SK-N-SH (cell line): ENCODE data around the gene NAP1L1. TPM values are rescaled to one million over a fixed set of nuclear protein-coding genes. Genes with fewer than 3 reads are reported as not detected.

Experiments
- CTCF ChIA-PET: fragments of 300-600, 350-600 bp; formaldehyde crosslinking; extraction: SDS; loops from one replicate; lab custom pipeline; 2021; lab: Yijun Ruan, JAX
- POLR2A ChIA-PET: fragments of 350-600 bp; sonication (Branson Sonifier 250); formaldehyde crosslinking; extraction: SDS; loops from one replicate; lab custom pipeline; 2020; ENCODE audit warnings: antibody characterized with exemption, inconsistent platforms; lab: Yijun Ruan, JAX
- DNase-seq: peaks from one replicate; pipeline ENCODE4 v3.0.0; 2012
- H2AFZ ChIP-seq: fragments of 200-600 bp; sonication (generic); 2 replicates; pipeline ENCODE4 v1.8.1; 2016; ENCODE audit warnings: antibody characterized with exemption, mild to moderate bottlenecking, low read depth
- H3F3A ChIP-seq: fragments of 200-600 bp; sonication (generic); replicated peaks from 2 replicates; pipeline ENCODE3; 2016; ENCODE audit warnings: antibody characterized with exemption, mild to moderate bottlenecking; ENCODE audit not compliant: insufficient read depth
- H3K27ac ChIP-seq, 2 experiments: fragments of 200-500 bp in 1 of 2; fragments of 200-600 bp in 1 of 2; sonication (Bioruptor generic) in 1 of 2; sonication (generic), shearing (Covaris generic) in 1 of 2; 2 replicates each; pipeline versions ENCODE4 v1.5.1 to v1.6.1; 2014 to 2016; ENCODE audit warnings: low read depth in 2 of 2, inconsistent platforms in 1 of 2, low read length in 1 of 2, mild to moderate bottlenecking in 1 of 2, mixed read lengths in 1 of 2
- H3K27me3 ChIP-seq: fragments of 200-600 bp; sonication (generic), shearing (Covaris generic); 2 replicates; pipeline ENCODE4 v1.6.1; 2016; ENCODE audit warnings: mixed run types; ENCODE audit not compliant: insufficient read depth
- H3K36me3 ChIP-seq, 2 experiments: fragments of 200-500 bp in 1 of 2; fragments of 200-600 bp in 1 of 2; sonication (Bioruptor generic) in 1 of 2; sonication (generic) in 1 of 2; replicated peaks in 1 of 2; 2 replicates each; pipeline versions ENCODE3 to v1.5.1; 2014 to 2016; ENCODE audit warnings: low read length in 1 of 2, mild to moderate bottlenecking in 1 of 2; ENCODE audit not compliant: insufficient read depth in 2 of 2, control insufficient read depth in 1 of 2
- H3K4me1 ChIP-seq, 2 experiments: fragments of 200-500 bp in 1 of 2; fragments of 200-600 bp in 1 of 2; sonication (Bioruptor generic) in 1 of 2; sonication (generic), shearing (Covaris generic) in 1 of 2; 2 replicates each; pipeline versions ENCODE4 v1.5.1 to v1.6.1; 2014 to 2016; ENCODE audit warnings: low read depth in 1 of 2, low read length in 1 of 2, mixed run types in 1 of 2; ENCODE audit not compliant: insufficient read depth in 2 of 2, control insufficient read depth in 1 of 2
- H3K4me2 ChIP-seq: fragments of 200-600 bp; sonication (generic), shearing (Covaris generic); 2 replicates; pipeline ENCODE4 v1.6.1; 2017; ENCODE audit warnings: mixed run types
- H3K4me3 ChIP-seq, 2 experiments: fragments of 200-500 bp in 1 of 2; fragments of 200-600 bp in 1 of 2; sonication (Bioruptor generic) in 1 of 2; sonication (generic), shearing (Covaris generic) in 1 of 2; 2 replicates each; pipeline versions ENCODE4 v1.5.1 to v1.8.1; 2014 to 2016; ENCODE audit warnings: low read depth in 2 of 2, inconsistent platforms in 1 of 2, low read length in 1 of 2, mild to moderate bottlenecking in 1 of 2, mixed read lengths in 1 of 2, moderate library complexity in 1 of 2
- H3K79me2 ChIP-seq: fragments of 200-600 bp; sonication (generic); 2 replicates; pipeline ENCODE4 v1.8.1; 2017; ENCODE audit warnings: mild to moderate bottlenecking; ENCODE audit not compliant: insufficient read depth
- H3K9ac ChIP-seq: fragments of 200-600 bp; sonication (generic); 2 replicates; pipeline ENCODE4 v1.6.1; 2017; ENCODE audit warnings: mixed run types
- H3K9me2 ChIP-seq: fragments of 200-600 bp; sonication (generic); 2 replicates; pipeline ENCODE4 v1.6.1; 2017; ENCODE audit warnings: mixed run types
- H3K9me3 ChIP-seq: fragments of 200-600 bp; sonication (generic); 2 replicates; pipeline ENCODE4 v1.6.1; 2017; ENCODE audit warnings: mixed run types, mild to moderate bottlenecking, moderate library complexity
- H4K20me1 ChIP-seq: fragments of 200-600 bp; sonication (generic); 2 replicates; pipeline ENCODE4 v1.6.1; 2017; ENCODE audit warnings: mild to moderate bottlenecking, mixed run types; ENCODE audit not compliant: insufficient read depth
- EP300 ChIP-seq, 2 experiments: IDR thresholded peaks; 2 replicates each; pipeline versions ENCODE4 v1.4.0 to v1.6.1; 2012; ENCODE audit warnings: borderline replicate concordance in 1 of 2, low read depth in 1 of 2, low read length in 1 of 2
- EZH2phosphoT487 ChIP-seq: fragments of 200-600 bp; sonication (generic); IDR thresholded peaks from 2 replicates; pipeline ENCODE4 v1.6.1; 2017; ENCODE audit warnings: low read depth, mixed run types, mild to moderate bottlenecking, antibody characterized with exemption, moderate library complexity, borderline replicate concordance
- FOSL2 ChIP-seq: IDR thresholded peaks from 2 replicates; pipeline ENCODE4 v1.4.0; 2012; ENCODE audit warnings: low read depth, mild to moderate bottlenecking, moderate library complexity, borderline replicate concordance
- FOXJ3 ChIP-seq: sonication (generic); formaldehyde crosslinking; IDR thresholded peaks from 2 replicates; pipeline ENCODE4 v1.5.1; 2020; ENCODE audit warnings: mild to moderate bottlenecking, missing genetic modification reagents
- FOXM1 ChIP-seq: IDR thresholded peaks from 2 replicates; pipeline ENCODE4 v1.4.0; 2012; ENCODE audit warnings: low read depth, mild to moderate bottlenecking
- POLR2AphosphoS5 ChIP-seq: IDR thresholded peaks from 2 replicates; pipeline ENCODE4 v1.6.1; 2012; ENCODE audit warnings: low read depth, low read length
- RAD21 ChIP-seq: IDR thresholded peaks from 2 replicates; pipeline ENCODE4 v1.6.1; 2012; ENCODE audit warnings: mild to moderate bottlenecking, low read length
- SIN3A ChIP-seq: IDR thresholded peaks from 2 replicates; pipeline ENCODE4 v1.6.1; 2012; ENCODE audit warnings: low read depth, mild to moderate bottlenecking, low read length, moderate library complexity, borderline replicate concordance
- SMC3 ChIP-seq: IDR thresholded peaks from 2 replicates; pipeline ENCODE4 v1.6.1; 2012; ENCODE audit warnings: low read depth, low read length, improper control_type of control experiment
- TAF1 ChIP-seq: IDR thresholded peaks from 2 replicates; pipeline ENCODE4 v1.6.1; 2012; ENCODE audit warnings: low read depth, mild to moderate bottlenecking, low read length, moderate library complexity, borderline replicate concordance
- USF2 ChIP-seq: fragments of 150-350 bp; IDR thresholded peaks from 2 replicates; pipeline ENCODE4 v1.6.1; 2017; ENCODE audit warnings: antibody characterized with exemption, low read length, low read depth, borderline replicate concordance
- YY1 ChIP-seq: IDR thresholded peaks from 2 replicates; pipeline ENCODE4 v1.4.0; 2012; ENCODE audit warnings: low read depth, mild to moderate bottlenecking
- WGBS: methylation state at CpG from one replicate; pipeline ENCODE4 v1.1.6; 2017; ENCODE audit warnings: low lambda C conversion rate; 5-methylcytosine and 5-hydroxymethylcytosine counted together
- polyA plus RNA-seq, 3 experiments: library from polyadenylated mRNA; depleted of rRNA; stranded (reverse); fragments of >200 nt; gene quantifications; 2 replicates each; pipeline ENCODE4 v1.2.3, GENCODE V29; 2012
- TF ChIP-seq, protein P1 (sequence below): fragments of 200-600 bp; sonication (generic); IDR thresholded peaks from 2 replicates; pipeline ENCODE4 v1.6.1; 2017; ENCODE audit warnings: antibody characterized with exemption, mild to moderate bottlenecking, moderate library complexity
- TF ChIP-seq, protein P2 (sequence below): IDR thresholded peaks from 2 replicates; pipeline ENCODE4 v1.4.0; 2012; ENCODE audit warnings: low read depth, borderline replicate concordance

NAP1L1 gene
- polyA plus RNA-seq, 1 of the 3 experiments (the other 2 are of a cell fraction) = 197 TPM

GRCh38 chr12:76007640-76008039, 76.8 kb downstream of the NAP1L1 start:
- Histone ChIP-seq H3K79me2 (no peaks in the 10 kb centered on the region), H3K36me3 (no peaks in the 10 kb centered on the region), H4K20me1 (no peaks in the 10 kb centered on the region), H3F3A (peaks cover 9% of the 10 kb centered on the region), H3K9ac (no peak overlapping the region), H3K27me3 (no peaks in the 10 kb centered on the region), H3K4me2 (no peak overlapping the region), H3K4me3 (no peak overlapping the region), H3K9me3 (no peaks in the 10 kb centered on the region), H3K27ac (no peak overlapping the region), H3K4me1 (peaks cover 6 to 16% of the 10 kb centered on the region in 2 experiments; a peak in 3 of 4 replicates), H2AFZ (no peak overlapping the region), H3K9me2 (no peaks in the 10 kb centered on the region)
- WGBS = 88% methylated on average over 8 of the region's 8 CpGs
- ChIA-PET CTCF (no interaction called here), POLR2A (no interaction called here)
- no peak for TF ChIP-seq SIN3A
- TF ChIP-seq FOSL2 = no peak
- TF ChIP-seq, protein P1, sequence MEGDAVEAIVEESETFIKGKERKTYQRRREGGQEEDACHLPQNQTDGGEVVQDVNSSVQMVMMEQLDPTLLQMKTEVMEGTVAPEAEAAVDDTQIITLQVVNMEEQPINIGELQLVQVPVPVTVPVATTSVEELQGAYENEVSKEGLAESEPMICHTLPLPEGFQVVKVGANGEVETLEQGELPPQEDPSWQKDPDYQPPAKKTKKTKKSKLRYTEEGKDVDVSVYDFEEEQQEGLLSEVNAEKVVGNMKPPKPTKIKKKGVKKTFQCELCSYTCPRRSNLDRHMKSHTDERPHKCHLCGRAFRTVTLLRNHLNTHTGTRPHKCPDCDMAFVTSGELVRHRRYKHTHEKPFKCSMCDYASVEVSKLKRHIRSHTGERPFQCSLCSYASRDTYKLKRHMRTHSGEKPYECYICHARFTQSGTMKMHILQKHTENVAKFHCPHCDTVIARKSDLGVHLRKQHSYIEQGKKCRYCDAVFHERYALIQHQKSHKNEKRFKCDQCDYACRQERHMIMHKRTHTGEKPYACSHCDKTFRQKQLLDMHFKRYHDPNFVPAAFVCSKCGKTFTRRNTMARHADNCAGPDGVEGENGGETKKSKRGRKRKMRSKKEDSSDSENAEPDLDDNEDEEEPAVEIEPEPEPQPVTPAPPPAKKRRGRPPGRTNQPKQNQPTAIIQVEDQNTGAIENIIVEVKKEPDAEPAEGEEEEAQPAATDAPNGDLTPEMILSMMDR = no peak
- no peak for TF ChIP-seq EZH2phosphoT487
- TF ChIP-seq, protein P2, sequence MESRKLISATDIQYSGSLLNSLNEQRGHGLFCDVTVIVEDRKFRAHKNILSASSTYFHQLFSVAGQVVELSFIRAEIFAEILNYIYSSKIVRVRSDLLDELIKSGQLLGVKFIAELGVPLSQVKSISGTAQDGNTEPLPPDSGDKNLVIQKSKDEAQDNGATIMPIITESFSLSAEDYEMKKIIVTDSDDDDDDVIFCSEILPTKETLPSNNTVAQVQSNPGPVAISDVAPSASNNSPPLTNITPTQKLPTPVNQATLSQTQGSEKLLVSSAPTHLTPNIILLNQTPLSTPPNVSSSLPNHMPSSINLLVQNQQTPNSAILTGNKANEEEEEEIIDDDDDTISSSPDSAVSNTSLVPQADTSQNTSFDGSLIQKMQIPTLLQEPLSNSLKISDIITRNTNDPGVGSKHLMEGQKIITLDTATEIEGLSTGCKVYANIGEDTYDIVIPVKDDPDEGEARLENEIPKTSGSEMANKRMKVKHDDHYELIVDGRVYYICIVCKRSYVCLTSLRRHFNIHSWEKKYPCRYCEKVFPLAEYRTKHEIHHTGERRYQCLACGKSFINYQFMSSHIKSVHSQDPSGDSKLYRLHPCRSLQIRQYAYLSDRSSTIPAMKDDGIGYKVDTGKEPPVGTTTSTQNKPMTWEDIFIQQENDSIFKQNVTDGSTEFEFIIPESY = no peak
- TF ChIP-seq SMC3 = no peak
- TF ChIP-seq FOXJ3 (CRISPR knock-in tag) = no peak
- TF ChIP-seq POLR2AphosphoS5 = no peak
- no peak for TF ChIP-seq TAF1
- TF ChIP-seq YY1 = no peak
- no peak for TF ChIP-seq RAD21
- no peak for TF ChIP-seq USF2
- TF ChIP-seq EP300 (IDR thresholded peaks at IDR 0.05; ENCODE audit: borderline replicate concordance in 1 of 2, low read depth in 1 of 2, low read length in 1 of 2) = no peak
- no peak for TF ChIP-seq FOXM1
- no peak for DNase-seq
